K562 (cell line): Measurements from ENCODE around the gene AKAP13. TPM values are rescaled to one million over a fixed set of nuclear protein-coding genes. Genes with fewer than 3 reads are reported as not detected.

Source experiments
- ATAC-seq: fragments of 200-7000 bp; cut with Tn5 transposase; 3 replicates; pipeline ENCODE4 v1.9.1; 2020; ENCODE audit warnings: moderate library complexity
- BruUV-seq: library from RNA; stranded (reverse); fragments of 400-500 nt; replicated peaks from 2 replicates; lab custom pipeline; 2021; lab: Mats Ljungman, UMichigan
- CTCF ChIA-PET: fragments of 300-600 bp; formaldehyde crosslinking; extraction: SDS; loops from one replicate; lab custom pipeline; 2021; ENCODE audit warnings: low intra/inter-chr PET ratio; lab: Yijun Ruan, JAX
- POLR2A ChIA-PET: fragments of 300-600, 350-650 bp; sonication (Branson Sonifier 250); formaldehyde crosslinking; extraction: SDS; loops from one replicate; lab custom pipeline; 2021; ENCODE audit warnings: antibody characterized with exemption, inconsistent platforms; lab: Yijun Ruan, JAX
- DNase-seq, 4 experiments: peaks; one replicate each; pipeline versions ENCODE4 v3.0.0 to v3.0.0-alpha.2; 2011 to 2018; ENCODE audit warnings: low spot score in 3 of 4, mixed read lengths in 3 of 4; ENCODE audit errors: extremely low read depth in 1 of 4
- FAIRE-seq: peaks from 2 replicates; lab custom pipeline; 2011; peaks lifted over from hg19 to GRCh38; lab: Jason Lieb, UNC
- H2AFZ ChIP-seq: 2 replicates; pipeline ENCODE4 v1.6.0; 2011; ENCODE audit warnings: low read depth, low read length, control low read depth, inconsistent platforms
- H3K27ac ChIP-seq: fragments of 200-600 bp; 3 replicates; pipeline ENCODE4 v1.8.0; 2011; ENCODE audit warnings: low read depth, mild to moderate bottlenecking, control low read depth, inconsistent platforms, low read length, moderate library complexity, mixed read lengths; ENCODE audit errors: extremely low read depth
- H3K27me3 ChIP-seq, 2 experiments: fragments of 300-600 bp in 1 of 2; 2 replicates in 1 of 2; 3 replicates in 1 of 2; pipeline versions ENCODE4 v1.6.0 to v1.8.0; 2011; ENCODE audit warnings: inconsistent platforms in 2 of 2, low read length in 2 of 2, mild to moderate bottlenecking in 1 of 2, mixed read lengths in 1 of 2, moderate library complexity in 1 of 2; ENCODE audit not compliant: control insufficient read depth in 2 of 2, insufficient read depth in 2 of 2
- H3K36me3 ChIP-seq: fragments of 300-600 bp; 3 replicates; pipeline ENCODE4 v1.8.0; 2011; ENCODE audit warnings: mild to moderate bottlenecking, low read length, inconsistent platforms; ENCODE audit not compliant: control insufficient read depth, insufficient read depth
- H3K4me1 ChIP-seq, 2 experiments: fragments of 200-600 bp in 1 of 2; replicated peaks in 1 of 2; 2 replicates in 1 of 2; 3 replicates in 1 of 2; pipeline versions ENCODE4 v1.5.1 to v1.8.0; 2011; ENCODE audit warnings: inconsistent platforms in 2 of 2, low read length in 2 of 2, mild to moderate bottlenecking in 1 of 2, mixed read lengths in 1 of 2, moderate library complexity in 1 of 2; ENCODE audit not compliant: control insufficient read depth in 2 of 2, insufficient read depth in 2 of 2
- H3K4me2 ChIP-seq: 2 replicates; pipeline ENCODE4 v1.6.1; 2011; ENCODE audit warnings: low read length, control low read depth, inconsistent platforms, mixed read lengths; ENCODE audit not compliant: insufficient read depth
- H3K4me3 ChIP-seq: fragments of 200-600 bp; sonication (generic), shearing (Covaris generic); 2 replicates; pipeline ENCODE4 v1.5.1; 2016; ENCODE audit warnings: control low read depth, inconsistent platforms
- H3K79me2 ChIP-seq: fragments of 200-600 bp; 3 replicates; pipeline ENCODE4 v1.8.0; 2011; ENCODE audit warnings: low read length, inconsistent platforms; ENCODE audit not compliant: control insufficient read depth, insufficient read depth
- H3K9ac ChIP-seq, 2 experiments: 2 replicates each; pipeline versions ENCODE4 v1.6.0 to v1.6.1; 2011; ENCODE audit warnings: low read depth in 2 of 2, low read length in 2 of 2, control low read depth in 1 of 2, inconsistent platforms in 1 of 2, mild to moderate bottlenecking in 1 of 2, mixed read lengths in 1 of 2; ENCODE audit not compliant: insufficient read depth in 1 of 2
- H3K9me1 ChIP-seq: one replicate; pipeline ENCODE4 v1.6.0; 2011; ENCODE audit warnings: inconsistent platforms, mild to moderate bottlenecking, low read length, moderate library complexity; ENCODE audit not compliant: control insufficient read depth, insufficient read depth
- H3K9me3 ChIP-seq: replicated peaks from 2 replicates; pipeline ENCODE4 v1.5.1; 2011; ENCODE audit warnings: low read depth, low read length, inconsistent platforms; ENCODE audit not compliant: control insufficient read depth, insufficient read depth
- H4K20me1 ChIP-seq: replicated peaks from 2 replicates; pipeline ENCODE4 v1.6.1; 2011; ENCODE audit warnings: low read length, inconsistent platforms, mixed read lengths; ENCODE audit not compliant: control insufficient read depth, insufficient read depth
- RBM15 ChIP-seq: fragments of 200-400 bp; formaldehyde crosslinking; IDR thresholded peaks from 2 replicates; pipeline ENCODE4 v1.6.1; 2018; ENCODE audit warnings: mild to moderate bottlenecking, low read length, moderate library complexity; ENCODE audit not compliant: insufficient read depth
- RBM39 ChIP-seq: fragments of 200-400 bp; formaldehyde crosslinking; optimal IDR thresholded peaks from 2 replicates; pipeline ENCODE3; 2018; ENCODE audit warnings: low read depth, low read length
- U2AF1 ChIP-seq: fragments of 200-400 bp; formaldehyde crosslinking; optimal IDR thresholded peaks from 2 replicates; pipeline ENCODE3; 2017; ENCODE audit warnings: mild to moderate bottlenecking, low read depth, low read length, moderate library complexity
- ZNF316 ChIP-seq: fragments of 450-650 bp; IDR thresholded peaks from 2 replicates; pipeline ENCODE4 v1.6.1; 2016
- WGBS: fragments of 100-300 bp; shearing (Covaris generic); methylation state at CpG from one replicate; pipeline ENCODE4 v1.1.6; 2016; ENCODE audit warnings: low coverage, mixed read lengths; ENCODE audit not compliant: insufficient coverage; ENCODE audit errors: missing lambda C conversion rate; 5-methylcytosine and 5-hydroxymethylcytosine counted together
- in situ Hi-C: fragments of 300-500 bp; cut with MboI; formaldehyde crosslinking; loops from 4 replicates; pipeline ENCODE4 v1.15.0; 2018; ENCODE audit warnings: inconsistent platforms, mixed read lengths
- intact Hi-C: fragments of 100-400 bp; cut with micrococcal nuclease; formaldehyde crosslinking; loops from 2 replicates; pipeline ENCODE4 v1.14.2; 2022
- polyA plus RNA-seq, 8 experiments: library from polyadenylated mRNA; depleted of rRNA in 4 of 8; stranded (reverse) in 5 of 8; unstranded in 3 of 8; fragments of >200 nt; fragmentation: Nextera tagmentation in 2 of 8; fragmentation: Illumina TruSeq in 1 of 8; extraction: Ambion mirVana in 2 of 8; extraction: Trizol in 1 of 8; gene quantifications; 2 replicates each; pipeline versions ENCODE4 v1.2.1 to v1.2.3, GENCODE V29; 2011 to 2014; ENCODE audit warnings: inconsistent platforms in 1 of 8, missing spikeins in 1 of 8
- total RNA-seq, 7 experiments: library from RNA; depleted of rRNA in 6 of 7; stranded (reverse); fragments of >200 nt in 6 of 7; fragmentation: Illumina TruSeq in 2 of 7; extraction: Trizol in 2 of 7; gene quantifications; 2 replicates each; pipeline versions ENCODE4 v1.2.1 to v1.2.3, GENCODE V29; 2011 to 2021; ENCODE audit warnings: low replicate concordance in 1 of 7

Gene AKAP13
- total and polyA plus RNA-seq, 9 of the 15 experiments (the other 6 are each of a cell fraction or from before 2014, with no cell fraction given) = 0.03 to 1.7 (median 0.42) TPM

DNA sequence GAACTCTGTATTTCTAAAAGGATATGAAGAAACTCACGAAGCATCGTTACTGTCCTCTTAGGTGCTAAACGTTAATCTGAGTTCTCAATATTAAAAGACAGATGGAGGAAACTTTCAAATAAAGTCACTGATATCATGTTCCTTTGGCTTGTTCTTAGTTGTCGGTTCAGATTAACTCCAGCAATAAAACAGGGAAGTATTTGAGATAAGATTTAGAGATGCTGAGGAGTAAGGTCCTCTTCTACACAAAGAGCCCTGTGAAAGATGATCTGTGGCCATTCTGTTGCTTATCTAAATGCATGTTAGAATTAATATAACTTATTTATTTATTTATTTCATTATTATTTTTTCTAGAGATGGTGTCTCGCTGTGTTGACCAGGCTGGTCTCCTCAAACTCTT lies 19.2 kb downstream of the AKAP13 start:
- no peak overlapping the region for H3K4me3 ChIP-seq
- no peak overlapping the region for H3K27ac ChIP-seq
- H2AFZ ChIP-seq = no peak overlapping the region
- ATAC-seq = no peak
- H3K9ac ChIP-seq = no peak overlapping the region
- no peak overlapping the region for H3K4me2 ChIP-seq
- CTCF ChIA-PET = no interaction called here
- H4K20me1 ChIP-seq = no peaks in the 10 kb centered on the region
- intact Hi-C loops = no loop called here
- TF ChIP-seq RBM15 = no peak
- TF ChIP-seq RBM39 = no peak
- H3K4me1 ChIP-seq = no peaks in the 10 kb centered on the region
- no peaks in the 10 kb centered on the region for H3K9me3 ChIP-seq
- H3K9me1 ChIP-seq = no peaks in the 10 kb centered on the region
- in situ Hi-C loops = no loop called here
- no TSS peak for BruUV-seq
- peaks cover 0 to under 1% of the 10 kb centered on the region in 2 experiments; a peak in 1 of 5 replicates for H3K27me3 ChIP-seq
- H3K36me3 ChIP-seq = no peaks in the 10 kb centered on the region
- POLR2A ChIA-PET = no interaction called here
- WGBS = 6% methylated on average over 5 of the region's 5 CpGs
- no peak for FAIRE-seq
- H3K79me2 ChIP-seq = no peaks in the 10 kb centered on the region
- DNase-seq = no peak

DNA sequence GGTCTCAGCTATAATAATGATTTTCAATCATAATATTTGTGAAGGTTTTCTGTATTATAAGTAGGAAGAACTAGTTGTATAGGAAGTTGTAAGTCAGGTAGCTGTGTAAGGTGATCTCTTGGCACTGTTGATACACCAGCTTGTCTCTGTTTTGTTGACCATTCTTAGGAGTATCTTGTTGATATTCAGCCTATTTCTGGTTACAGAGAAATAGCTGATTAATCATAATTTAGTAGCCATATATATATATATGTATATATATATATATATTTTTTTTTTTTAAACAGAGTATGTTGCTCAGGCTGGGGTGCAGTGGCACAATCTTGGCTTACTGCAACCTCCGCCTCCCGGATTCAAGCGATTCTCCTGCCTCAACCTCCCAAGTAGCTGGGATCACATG lies 20.2 kb downstream of the AKAP13 start:
- in situ Hi-C loops (no loop called here), intact Hi-C loops (no loop called here)
- H3K9ac ChIP-seq = no peak overlapping the region
- H3K4me2 ChIP-seq = no peak overlapping the region
- CTCF ChIA-PET = no interaction called here
- no peak overlapping the region for H2AFZ ChIP-seq
- no peaks in the 10 kb centered on the region for H4K20me1 ChIP-seq
- DNase-seq = no peak
- no peaks in the 10 kb centered on the region for H3K9me3 ChIP-seq
- WGBS = 0% methylated on average over 3 of the region's 3 CpGs
- POLR2A ChIA-PET = interaction anchor here (1.2 kb wide), 3 partner anchors 9 to 40 kb away, joined by 3 to 4 read pairs (median 3); no protein-coding TSS in a partner anchor
- no peak for FAIRE-seq
- no TSS peak for BruUV-seq
- H3K4me1 ChIP-seq = no peaks in the 10 kb centered on the region
- no peak overlapping the region for H3K4me3 ChIP-seq
- H3K9me1 ChIP-seq = no peaks in the 10 kb centered on the region
- no peaks in the 10 kb centered on the region; a peak in 1 of 5 replicates for H3K27me3 ChIP-seq
- TF ChIP-seq ZNF316 (peak; percentile 41; the same call in 1 of the 2 replicates), U2AF1 (no peak)
- H3K36me3 ChIP-seq = no peaks in the 10 kb centered on the region
- H3K27ac ChIP-seq = no peak overlapping the region
- no peaks in the 10 kb centered on the region for H3K79me2 ChIP-seq
- ATAC-seq = no peak
